DND-41 (cell line): ENCODE measurements around the gene RDH5.

Source experiments
- ATAC-seq: fragments of 200-7000 bp; cut with Tn5 transposase; 3 replicates; pipeline ENCODE4 v1.9.1; 2021; ENCODE audit warnings: low read depth; ENCODE audit not compliant: insufficient read depth
- DNase-seq: peaks from one replicate; pipeline ENCODE4 v3.0.0-alpha.2; 2020
- H2AFZ ChIP-seq: 2 replicates; pipeline ENCODE4 v1.6.0; 2012; ENCODE audit warnings: low read depth, low read length
- H3K27ac ChIP-seq: 2 replicates; pipeline ENCODE4 v1.5.1; 2012; ENCODE audit warnings: low read length, inconsistent platforms
- H3K27me3 ChIP-seq: fragments of 200-600 bp; sonication (generic); 2 replicates; pipeline ENCODE4 v1.6.0; 2012; ENCODE audit warnings: low read length, mild to moderate bottlenecking, inconsistent platforms; ENCODE audit not compliant: insufficient read depth, poor library complexity
- H3K36me3 ChIP-seq: 2 replicates; pipeline ENCODE4 v1.5.1; 2012; ENCODE audit warnings: low read length, inconsistent platforms; ENCODE audit not compliant: insufficient read depth
- H3K4me1 ChIP-seq: 2 replicates; pipeline ENCODE4 v1.5.1; 2012; ENCODE audit warnings: mild to moderate bottlenecking, low read length; ENCODE audit not compliant: insufficient read depth
- H3K4me2 ChIP-seq: 2 replicates; pipeline ENCODE4 v1.6.0; 2012; ENCODE audit warnings: mild to moderate bottlenecking, moderate library complexity, low read length, inconsistent platforms; ENCODE audit not compliant: insufficient read depth
- H3K4me3 ChIP-seq, 2 experiments: fragments of 200-600 bp in 1 of 2; shearing (Covaris generic) in 1 of 2; 2 replicates each; pipeline ENCODE4 v1.5.1; 2012 to 2016; ENCODE audit warnings: inconsistent platforms in 2 of 2, low read length in 2 of 2, mild to moderate bottlenecking in 2 of 2, low read depth in 1 of 2, moderate library complexity in 1 of 2
- H3K79me2 ChIP-seq: 2 replicates; pipeline ENCODE4 v1.6.0; 2012; ENCODE audit warnings: low read length, inconsistent platforms; ENCODE audit not compliant: insufficient read depth
- H3K9ac ChIP-seq: 2 replicates; pipeline ENCODE4 v1.6.0; 2012; ENCODE audit warnings: low read depth, mild to moderate bottlenecking, inconsistent platforms, low read length, moderate library complexity
- H3K9me3 ChIP-seq: 2 replicates; pipeline ENCODE4 v1.5.1; 2012; ENCODE audit warnings: low read length, moderate library complexity, mild to moderate bottlenecking, inconsistent platforms; ENCODE audit not compliant: insufficient read depth, severe bottlenecking
- H4K20me1 ChIP-seq: 2 replicates; pipeline ENCODE4 v1.6.0; 2012; ENCODE audit warnings: low read length; ENCODE audit not compliant: insufficient read depth
- CTCF ChIP-seq: IDR thresholded peaks from 2 replicates; pipeline ENCODE4 v1.5.1; 2012; ENCODE audit warnings: borderline replicate concordance, low read length, moderate library complexity, mild to moderate bottlenecking; ENCODE audit not compliant: poor library complexity, severe bottlenecking; ENCODE audit errors: extremely low read depth
- EZH2 ChIP-seq: IDR thresholded peaks from 3 replicates; pipeline ENCODE4 v1.6.1; 2012; ENCODE audit warnings: borderline replicate concordance, low read depth, mild to moderate bottlenecking, moderate library complexity, low read length, inconsistent platforms; ENCODE audit not compliant: severe bottlenecking

Gene RDH5

GRCh38 chr12:55720071-55720564, at the start of gene RDH5:
TSS of gene RDH5 (plus strand) at chr12:55720393. CDS start at chr12:55721185, 792 bp downstream.
- Histone ChIP-seq H3K9me3 (no peaks in the 10 kb centered on the region), H3K36me3 (peaks cover 51% of the 10 kb centered on the region), H3K9ac (no peak within 1 kb of the TSS), H3K4me3 (no peak within 1 kb of the TSS), H2AFZ (no peak within 1 kb of the TSS), H3K27ac (no peak within 1 kb of the TSS), H3K4me1 (peaks cover 29% of the 10 kb centered on the region), H3K27me3 (no peaks in the 10 kb centered on the region), H3K4me2 (no peak within 1 kb of the TSS), H4K20me1 (no peaks in the 10 kb centered on the region; the same call in 1 of the 2 replicates), H3K79me2 (peaks cover 24% of the 10 kb centered on the region)
- no peak for DNase-seq
- TF ChIP-seq EZH2 (no peak), CTCF (no peak)
- ATAC-seq, result no peak

- ATAC-seq (no peak), DNase-seq (no peak)
- H3K27ac ChIP-seq, result no peak overlapping the region
- no peaks in the 10 kb centered on the region for H3K9me3 ChIP-seq
- no peaks in the 10 kb centered on the region for H4K20me1 ChIP-seq
- no peak overlapping the region for H3K4me2 ChIP-seq
- H3K27me3 ChIP-seq, result no peaks in the 10 kb centered on the region
- no peak overlapping the region for H2AFZ ChIP-seq
- no peaks in the 10 kb centered on the region for H3K36me3 ChIP-seq
- no peaks in the 10 kb centered on the region for H3K4me1 ChIP-seq
- H3K9ac ChIP-seq, result no peak overlapping the region
- H3K79me2 ChIP-seq, result no peaks in the 10 kb centered on the region
- TF ChIP-seq EZH2 (no peak), CTCF (no peak)
- H3K4me3 ChIP-seq, result no peak overlapping the region
Observed at GRCh38 chr12:55671746-55672145, 48.4 kb upstream of the RDH5 start.

DNA sequence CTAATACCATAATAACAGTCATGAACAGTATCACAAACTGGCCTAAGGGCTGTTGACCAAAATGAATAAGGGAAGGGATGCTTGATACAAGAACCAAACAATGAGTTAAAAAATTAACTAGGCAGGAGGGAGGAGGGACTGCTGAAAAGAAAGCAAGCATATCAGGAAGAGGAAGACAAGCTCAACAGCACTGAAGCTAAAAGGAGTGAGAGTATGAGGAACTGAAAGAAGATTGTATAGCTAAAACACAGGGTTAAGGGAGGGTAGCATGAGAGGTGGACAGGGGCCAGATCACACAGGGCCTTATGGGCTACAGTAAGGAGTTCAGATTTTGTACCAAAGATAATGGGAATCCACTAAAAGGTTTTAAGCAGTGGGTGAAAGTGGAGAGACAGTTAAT, 46.6 kb upstream of the RDH5 start:
- H3K4me1 ChIP-seq, result no peaks in the 10 kb centered on the region
- no peaks in the 10 kb centered on the region for H3K27me3 ChIP-seq
- H4K20me1 ChIP-seq, result no peaks in the 10 kb centered on the region
- no peaks in the 10 kb centered on the region for H3K79me2 ChIP-seq
- no peaks in the 10 kb centered on the region for H3K9me3 ChIP-seq
- H2AFZ ChIP-seq, result no peak overlapping the region
- H3K36me3 ChIP-seq, result no peaks in the 10 kb centered on the region
- H3K27ac ChIP-seq, result no peak overlapping the region
- DNase-seq (no peak), ATAC-seq (no peak)
- H3K9ac ChIP-seq, result no peak overlapping the region
- TF ChIP-seq EZH2, result no peak
- TF ChIP-seq CTCF, result no peak
- no peak overlapping the region for H3K4me2 ChIP-seq
- H3K4me3 ChIP-seq, result no peak overlapping the region

DNA sequence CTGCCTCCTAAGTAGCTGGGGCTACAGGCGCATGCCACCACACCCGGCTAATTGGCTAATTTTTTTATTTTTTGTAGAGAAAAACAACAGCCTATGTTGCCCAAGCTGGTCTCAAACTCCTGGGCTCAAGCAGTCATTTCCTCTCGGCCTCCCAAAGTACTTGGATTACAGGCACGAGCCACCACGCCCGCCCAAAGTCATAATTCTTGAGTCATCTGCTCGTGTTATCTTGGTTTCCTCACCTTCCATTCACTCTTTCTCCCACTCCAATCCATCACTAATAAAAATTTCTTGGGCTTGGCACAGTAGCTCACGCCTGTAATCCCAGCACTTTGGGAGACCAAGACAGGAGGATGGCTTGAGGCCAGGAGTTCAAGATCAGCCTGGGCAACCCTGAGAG, 44.5 kb upstream of the RDH5 start:
- no peak for ATAC-seq
- no peak overlapping the region for H2AFZ ChIP-seq
- H3K79me2 ChIP-seq, result no peaks in the 10 kb centered on the region
- H3K4me1 ChIP-seq, result no peaks in the 10 kb centered on the region
- H4K20me1 ChIP-seq, result no peaks in the 10 kb centered on the region
- no peak for DNase-seq
- H3K36me3 ChIP-seq, result no peaks in the 10 kb centered on the region
- no peak overlapping the region for H3K4me2 ChIP-seq
- H3K27me3 ChIP-seq, result peaks cover 4% of the 10 kb centered on the region
- no peak overlapping the region for H3K9ac ChIP-seq
- TF ChIP-seq EZH2 (no peak), CTCF (no peak)
- no peak overlapping the region for H3K27ac ChIP-seq
- no peak overlapping the region for H3K4me3 ChIP-seq
- H3K9me3 ChIP-seq, result no peaks in the 10 kb centered on the region
